Mucosa of rectum (tissue), 2 donors: Measurements from ENCODE around the gene HTR2B.

Source experiments
- H3K27ac ChIP-seq, 2 donors: one replicate each; pipeline ENCODE4 v1.7.0; 2013; ENCODE audit warnings: inconsistent platforms in 2 of 2, low read depth in 2 of 2, low read length in 2 of 2
- H3K27me3 ChIP-seq, 2 donors: one replicate each; pipeline ENCODE4 v1.7.0; 2013; ENCODE audit warnings: low read length in 2 of 2; ENCODE audit not compliant: control insufficient read depth in 2 of 2, insufficient read depth in 2 of 2
- H3K36me3 ChIP-seq, 2 donors: one replicate each; pipeline ENCODE4 v1.7.0; 2013; ENCODE audit warnings: low read length in 2 of 2; ENCODE audit not compliant: control insufficient read depth in 2 of 2, insufficient read depth in 2 of 2
- H3K4me1 ChIP-seq, 2 donors: one replicate each; pipeline ENCODE4 v1.7.0; 2013; ENCODE audit warnings: low read length in 2 of 2, mild to moderate bottlenecking in 1 of 2; ENCODE audit not compliant: control insufficient read depth in 2 of 2, insufficient read depth in 2 of 2
- H3K4me3 ChIP-seq, 2 donors: one replicate each; pipeline ENCODE4 v1.7.0; 2013; ENCODE audit warnings: low read length in 2 of 2
- H3K9ac ChIP-seq, 2 donors: one replicate each; pipeline ENCODE4 v1.7.0; 2013; ENCODE audit warnings: low read length in 2 of 2, low read depth in 1 of 2, mild to moderate bottlenecking in 1 of 2
- H3K9me3 ChIP-seq, 2 donors: one replicate each; pipeline ENCODE4 v1.7.0; 2013; ENCODE audit warnings: low read length in 2 of 2; ENCODE audit not compliant: control insufficient read depth in 2 of 2
- donor health status: healthy.
- donor health status: Normal muscosa, but diverticular disease.

The HTR2B gene

GRCh38 chr2:231124838-231125568 lies at the start of gene HTR2B:
TSS of gene HTR2B (minus strand) at chr2:231125042. CDS start at chr2:231123764, 1,278 bp downstream.
- no peak within 1 kb of the TSS for H3K27ac ChIP-seq

GRCh38 chr2:231174211-231174651 lies 49.4 kb upstream of the HTR2B start:
- Histone ChIP-seq H3K27ac (no peak overlapping the region), H3K9me3 (no peaks in the 10 kb centered on the region), H3K27me3 (no peaks in the 10 kb centered on the region), H3K9ac (no peak overlapping the region), H3K4me3 (no peak overlapping the region), H3K36me3 (peaks cover 24 to 31% of the 10 kb centered on the region in 2 donors), H3K4me1 (no peaks in the 10 kb centered on the region)

More at GRCh38 chr2:231124838-231125568, at the start of gene HTR2B:
- H3K4me1 ChIP-seq = no peaks in the 10 kb centered on the region
- no peaks in the 10 kb centered on the region for H3K27me3 ChIP-seq
- H3K9me3 ChIP-seq = no peaks in the 10 kb centered on the region
- H3K36me3 ChIP-seq = no peaks in the 10 kb centered on the region
- H3K4me3 ChIP-seq = no peak within 1 kb of the TSS
- H3K9ac ChIP-seq = no peak within 1 kb of the TSS

DNA sequence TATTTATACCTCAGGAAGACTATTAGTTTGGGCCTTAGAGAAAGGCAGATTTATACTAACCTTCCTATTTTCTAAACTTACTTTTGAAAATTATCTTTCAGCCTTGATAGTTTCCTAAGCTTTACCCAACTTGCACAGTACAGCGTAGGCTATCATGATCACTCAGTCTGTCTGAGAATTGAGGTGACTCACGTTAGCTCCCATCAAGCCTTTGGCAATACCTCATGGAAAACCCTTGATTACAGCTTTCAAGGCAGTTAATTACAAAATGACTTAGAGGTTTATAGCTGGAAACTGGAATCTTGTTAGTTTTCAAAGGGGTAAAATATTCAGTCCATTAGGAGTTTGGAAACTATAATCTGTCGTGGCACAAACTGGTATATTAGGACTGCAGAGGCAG lies 47.2 kb upstream of the HTR2B start:
- H3K4me1 ChIP-seq = no peaks in the 10 kb centered on the region
- H3K4me3 ChIP-seq = no peak overlapping the region
- H3K9me3 ChIP-seq = no peaks in the 10 kb centered on the region
- no peak overlapping the region for H3K27ac ChIP-seq
- no peaks in the 10 kb centered on the region for H3K27me3 ChIP-seq
- H3K36me3 ChIP-seq = peaks cover 32 to 44% of the 10 kb centered on the region in 2 donors
- no peak overlapping the region for H3K9ac ChIP-seq

- Histone ChIP-seq H3K9ac (no peak overlapping the region), H3K27me3 (no peaks in the 10 kb centered on the region), H3K4me3 (no peak overlapping the region), H3K27ac (no peak overlapping the region), H3K36me3 (peaks cover 42 to 61% of the 10 kb centered on the region in 2 donors), H3K9me3 (no peaks in the 10 kb centered on the region), H3K4me1 (no peaks in the 10 kb centered on the region)
Measured at GRCh38 chr2:231170055-231170454, 45.2 kb upstream of the HTR2B start.

- no peaks in the 10 kb centered on the region for H3K9me3 ChIP-seq
- H3K27ac ChIP-seq = no peak overlapping the region
- H3K27me3 ChIP-seq = no peaks in the 10 kb centered on the region
- no peaks in the 10 kb centered on the region for H3K4me1 ChIP-seq
- no peak overlapping the region for H3K4me3 ChIP-seq
- no peak overlapping the region for H3K9ac ChIP-seq
- H3K36me3 ChIP-seq = peaks cover 44 to 62% of the 10 kb centered on the region in 2 donors
Measured at GRCh38 chr2:231169488-231169887, 44.6 kb upstream of the HTR2B start.

DNA sequence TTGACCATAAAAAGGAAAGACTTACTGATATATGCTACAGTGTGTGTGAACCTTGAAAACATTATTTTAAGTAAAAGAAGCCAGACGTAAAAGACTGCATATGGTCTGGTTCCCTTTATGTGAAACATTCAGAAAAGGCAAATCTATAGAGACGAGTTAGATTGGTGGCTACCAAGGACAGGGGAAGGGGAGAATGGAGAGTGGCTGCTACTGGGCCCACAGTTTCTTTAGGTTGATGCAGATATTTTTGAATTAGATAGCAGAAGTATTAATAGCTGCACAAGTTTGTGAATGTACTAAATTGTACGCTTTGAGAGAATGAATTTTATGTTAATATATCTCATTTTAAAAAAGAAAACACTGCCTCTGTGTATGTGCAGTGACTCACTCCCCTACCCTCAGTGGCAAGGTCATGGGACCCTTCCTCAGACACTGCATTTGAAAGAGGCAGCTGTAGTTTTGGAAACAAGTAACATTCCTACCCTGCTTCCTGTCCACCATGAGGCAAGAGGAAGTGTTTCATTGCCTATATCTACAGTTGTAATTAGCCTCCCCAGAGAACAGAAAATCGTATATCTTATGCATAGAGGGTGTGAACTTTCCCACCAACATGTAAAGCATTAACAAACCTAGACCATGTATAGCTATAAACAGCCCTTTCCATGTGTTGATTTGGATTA lies 43.8 kb upstream of the HTR2B start:
- H3K27ac ChIP-seq = peak overlapping the region in 1 of 2 donors; percentile 21

DNA sequence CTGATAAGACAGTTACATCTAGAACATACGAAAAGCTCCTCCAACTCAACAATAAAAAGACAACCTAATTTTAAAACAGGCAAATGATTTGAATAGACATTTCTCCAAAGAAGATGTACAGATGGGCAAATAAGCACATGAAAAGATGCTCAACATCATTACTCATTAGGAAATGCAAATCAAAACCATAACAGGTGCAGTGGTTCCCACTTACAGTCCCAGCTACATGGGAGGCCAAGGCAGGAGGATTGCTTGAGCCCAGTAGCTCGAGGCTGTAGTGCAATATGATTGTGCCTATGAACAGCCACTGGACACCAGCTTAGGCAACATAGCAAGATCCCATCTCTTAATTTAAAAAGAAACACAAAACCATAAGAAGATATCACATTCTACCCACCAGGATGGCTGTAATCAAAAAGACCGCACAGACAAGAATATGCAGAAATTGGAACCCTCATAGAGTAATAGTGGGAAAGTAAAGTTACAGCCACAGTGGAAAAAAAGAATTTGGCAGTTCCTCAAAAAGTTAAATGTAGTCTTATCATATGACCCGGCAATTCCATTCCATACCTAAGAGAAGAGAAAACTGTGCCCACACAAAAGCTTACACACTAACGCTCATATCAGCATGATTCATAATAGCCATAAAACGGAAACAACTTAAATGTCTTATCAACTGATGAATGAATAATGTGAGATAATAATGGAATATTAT lies 43.1 kb upstream of the HTR2B start:
- Histone ChIP-seq H3K27me3 (no peaks in the 10 kb centered on the region), H3K9me3 (no peaks in the 10 kb centered on the region), H3K36me3 (peaks cover 41 to 72% of the 10 kb centered on the region in 2 donors), H3K9ac (no peak overlapping the region), H3K27ac (no peak overlapping the region), H3K4me1 (no peaks in the 10 kb centered on the region), H3K4me3 (no peak overlapping the region)

More for the DNA sequence above, 43.8 kb upstream of the HTR2B start:
- H3K27me3 ChIP-seq = no peaks in the 10 kb centered on the region
- H3K36me3 ChIP-seq = peaks cover 44 to 68% of the 10 kb centered on the region in 2 donors
- no peak overlapping the region for H3K4me3 ChIP-seq
- no peak overlapping the region for H3K9ac ChIP-seq
- no peaks in the 10 kb centered on the region for H3K4me1 ChIP-seq
- H3K9me3 ChIP-seq = no peaks in the 10 kb centered on the region

GRCh38 chr2:231163414-231164095 lies 38.7 kb upstream of the HTR2B start:
- no peak overlapping the region for H3K27ac ChIP-seq
- H3K4me3 ChIP-seq = no peak overlapping the region
- no peaks in the 10 kb centered on the region for H3K9me3 ChIP-seq
- H3K4me1 ChIP-seq = peaks cover 0 to 6% of the 10 kb centered on the region in 2 donors
- no peaks in the 10 kb centered on the region for H3K27me3 ChIP-seq
- H3K36me3 ChIP-seq = peaks cover 36 to 45% of the 10 kb centered on the region in 2 donors
- no peak overlapping the region for H3K9ac ChIP-seq

DNA sequence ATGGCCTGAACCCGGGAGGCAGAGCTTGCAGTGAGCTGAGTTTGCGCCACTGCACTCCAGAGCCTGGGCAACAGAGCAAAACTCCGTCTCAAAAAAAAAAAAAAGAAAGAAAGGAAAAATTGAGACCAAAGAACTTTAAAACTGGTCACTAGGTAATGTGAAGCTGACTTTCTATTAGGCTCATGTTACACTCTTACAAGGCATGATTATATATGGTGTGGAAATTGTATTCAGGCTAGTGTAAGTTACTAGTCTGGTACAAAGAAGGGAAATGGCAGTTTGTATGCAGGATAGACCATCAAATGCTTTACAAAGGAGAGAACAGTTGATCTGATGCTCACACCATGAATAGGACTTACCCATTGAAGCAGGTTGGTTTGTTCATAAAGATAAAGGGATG lies 38.2 kb upstream of the HTR2B start:
- H3K36me3 ChIP-seq = peaks cover 36 to 45% of the 10 kb centered on the region in 2 donors
- no peak overlapping the region for H3K9ac ChIP-seq
- no peak overlapping the region for H3K27ac ChIP-seq
- H3K4me3 ChIP-seq = no peak overlapping the region
- H3K9me3 ChIP-seq = no peaks in the 10 kb centered on the region
- peaks cover 0 to 6% of the 10 kb centered on the region in 2 donors for H3K4me1 ChIP-seq
- H3K27me3 ChIP-seq = no peaks in the 10 kb centered on the region
